HCT116 (cell line): ENCODE results near the gene ALDH3B1.

Source experiments
- CEBPB ChIP-seq: IDR thresholded peaks from 2 replicates; pipeline ENCODE4 v1.6.1; 2012; ENCODE audit warnings: low read depth
- EGR1 ChIP-seq: IDR thresholded peaks from 2 replicates; pipeline ENCODE4 v1.6.1; 2012; ENCODE audit warnings: low read depth
- EZH2 ChIP-seq: fragments of 200-600 bp; sonication (generic); IDR thresholded peaks from 2 replicates; pipeline ENCODE4 v1.6.1; 2017; ENCODE audit warnings: antibody characterized with exemption, mixed run types
- FOSL1 ChIP-seq: IDR thresholded peaks from 2 replicates; pipeline ENCODE4 v1.6.1; 2012; ENCODE audit warnings: low read depth
- POLR2AphosphoS5 ChIP-seq: IDR thresholded peaks from 2 replicates; pipeline ENCODE4 v1.6.1; 2011; ENCODE audit warnings: mild to moderate bottlenecking, low read depth, low read length, moderate library complexity
- RAD21 ChIP-seq: IDR thresholded peaks from 2 replicates; pipeline ENCODE4 v1.6.1; 2012; ENCODE audit warnings: low read depth, mild to moderate bottlenecking
- SP1 ChIP-seq: IDR thresholded peaks from 2 replicates; pipeline ENCODE4 v1.6.1; 2012; ENCODE audit warnings: low read depth
- TF ChIP-seq, protein P1 (sequence below): IDR thresholded peaks from 2 replicates; pipeline ENCODE4 v1.6.1; 2012; ENCODE audit warnings: low read depth
- TF ChIP-seq, protein P2 (sequence below): IDR thresholded peaks from 2 replicates; pipeline ENCODE4 v1.6.1; 2012
- TF ChIP-seq, protein P3 (sequence below), 3 experiments: fragments of 200-600 bp in 1 of 3; sonication (generic) in 1 of 3; IDR thresholded peaks in 2 of 3; conservative IDR thresholded peaks in 1 of 3; 2 replicates each; pipeline ENCODE4 v1.5.1; 2012 to 2017; ENCODE audit warnings: low read depth in 2 of 3, low read length in 2 of 3, antibody characterized with exemption in 1 of 3, borderline replicate concordance in 1 of 3, control low read depth in 1 of 3, mild to moderate bottlenecking in 1 of 3, mixed read lengths in 1 of 3, mixed run types in 1 of 3, moderate library complexity in 1 of 3; ENCODE audit not compliant: insufficient read depth in 1 of 3
- TF ChIP-seq, protein P4 (sequence below): IDR thresholded peaks from 2 replicates; pipeline ENCODE4 v1.6.1; 2011; ENCODE audit warnings: mild to moderate bottlenecking, low read length, moderate library complexity; ENCODE audit not compliant: insufficient replicate concordance; ENCODE audit errors: extremely low read depth

DNA sequence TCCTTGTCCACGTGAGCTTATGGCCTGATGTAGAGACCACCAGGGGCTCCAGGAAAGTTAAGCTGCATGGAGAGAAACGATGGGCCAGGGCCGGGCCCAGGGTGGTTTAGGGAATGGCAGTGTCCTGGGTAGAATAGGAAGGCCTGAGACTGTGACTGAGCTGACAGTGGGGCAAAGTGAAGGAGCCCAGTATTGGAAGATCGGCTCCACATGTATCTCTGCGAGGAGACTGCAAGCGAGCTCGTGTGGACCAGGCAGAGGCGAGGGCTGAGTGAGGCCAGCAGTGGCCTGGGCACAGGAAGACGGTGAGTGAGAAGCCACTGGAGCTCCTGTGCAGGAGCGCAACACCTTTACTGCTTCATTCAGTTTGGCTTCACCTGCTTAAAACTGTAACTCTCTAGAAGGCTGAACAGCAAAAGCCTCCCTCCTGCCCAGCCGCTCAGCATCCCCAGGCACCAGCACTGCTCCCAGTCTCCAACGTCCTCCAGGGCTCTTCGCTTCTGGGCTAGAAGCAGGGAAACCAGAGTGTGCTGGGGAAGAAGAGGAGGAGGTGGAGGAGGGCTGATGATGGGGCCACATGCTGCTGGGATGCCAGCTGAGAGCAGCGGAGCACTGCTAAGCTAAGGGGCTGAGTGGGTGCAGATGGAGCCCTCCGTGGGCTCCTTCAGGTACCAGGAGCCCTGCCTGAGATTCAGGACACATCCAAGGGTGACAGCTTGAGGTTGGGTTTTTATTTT lies 42.2 kb downstream of the ALDH3B1 start:
- no peak for TF ChIP-seq RAD21
- no peak for TF ChIP-seq EZH2
- TF ChIP-seq, protein P1, sequence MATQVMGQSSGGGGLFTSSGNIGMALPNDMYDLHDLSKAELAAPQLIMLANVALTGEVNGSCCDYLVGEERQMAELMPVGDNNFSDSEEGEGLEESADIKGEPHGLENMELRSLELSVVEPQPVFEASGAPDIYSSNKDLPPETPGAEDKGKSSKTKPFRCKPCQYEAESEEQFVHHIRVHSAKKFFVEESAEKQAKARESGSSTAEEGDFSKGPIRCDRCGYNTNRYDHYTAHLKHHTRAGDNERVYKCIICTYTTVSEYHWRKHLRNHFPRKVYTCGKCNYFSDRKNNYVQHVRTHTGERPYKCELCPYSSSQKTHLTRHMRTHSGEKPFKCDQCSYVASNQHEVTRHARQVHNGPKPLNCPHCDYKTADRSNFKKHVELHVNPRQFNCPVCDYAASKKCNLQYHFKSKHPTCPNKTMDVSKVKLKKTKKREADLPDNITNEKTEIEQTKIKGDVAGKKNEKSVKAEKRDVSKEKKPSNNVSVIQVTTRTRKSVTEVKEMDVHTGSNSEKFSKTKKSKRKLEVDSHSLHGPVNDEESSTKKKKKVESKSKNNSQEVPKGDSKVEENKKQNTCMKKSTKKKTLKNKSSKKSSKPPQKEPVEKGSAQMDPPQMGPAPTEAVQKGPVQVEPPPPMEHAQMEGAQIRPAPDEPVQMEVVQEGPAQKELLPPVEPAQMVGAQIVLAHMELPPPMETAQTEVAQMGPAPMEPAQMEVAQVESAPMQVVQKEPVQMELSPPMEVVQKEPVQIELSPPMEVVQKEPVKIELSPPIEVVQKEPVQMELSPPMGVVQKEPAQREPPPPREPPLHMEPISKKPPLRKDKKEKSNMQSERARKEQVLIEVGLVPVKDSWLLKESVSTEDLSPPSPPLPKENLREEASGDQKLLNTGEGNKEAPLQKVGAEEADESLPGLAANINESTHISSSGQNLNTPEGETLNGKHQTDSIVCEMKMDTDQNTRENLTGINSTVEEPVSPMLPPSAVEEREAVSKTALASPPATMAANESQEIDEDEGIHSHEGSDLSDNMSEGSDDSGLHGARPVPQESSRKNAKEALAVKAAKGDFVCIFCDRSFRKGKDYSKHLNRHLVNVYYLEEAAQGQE, result no peak
- TF ChIP-seq, protein P2, sequence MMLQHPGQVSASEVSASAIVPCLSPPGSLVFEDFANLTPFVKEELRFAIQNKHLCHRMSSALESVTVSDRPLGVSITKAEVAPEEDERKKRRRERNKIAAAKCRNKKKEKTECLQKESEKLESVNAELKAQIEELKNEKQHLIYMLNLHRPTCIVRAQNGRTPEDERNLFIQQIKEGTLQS, result no peak
- TF ChIP-seq POLR2AphosphoS5, result no peak
- TF ChIP-seq, protein P3, sequence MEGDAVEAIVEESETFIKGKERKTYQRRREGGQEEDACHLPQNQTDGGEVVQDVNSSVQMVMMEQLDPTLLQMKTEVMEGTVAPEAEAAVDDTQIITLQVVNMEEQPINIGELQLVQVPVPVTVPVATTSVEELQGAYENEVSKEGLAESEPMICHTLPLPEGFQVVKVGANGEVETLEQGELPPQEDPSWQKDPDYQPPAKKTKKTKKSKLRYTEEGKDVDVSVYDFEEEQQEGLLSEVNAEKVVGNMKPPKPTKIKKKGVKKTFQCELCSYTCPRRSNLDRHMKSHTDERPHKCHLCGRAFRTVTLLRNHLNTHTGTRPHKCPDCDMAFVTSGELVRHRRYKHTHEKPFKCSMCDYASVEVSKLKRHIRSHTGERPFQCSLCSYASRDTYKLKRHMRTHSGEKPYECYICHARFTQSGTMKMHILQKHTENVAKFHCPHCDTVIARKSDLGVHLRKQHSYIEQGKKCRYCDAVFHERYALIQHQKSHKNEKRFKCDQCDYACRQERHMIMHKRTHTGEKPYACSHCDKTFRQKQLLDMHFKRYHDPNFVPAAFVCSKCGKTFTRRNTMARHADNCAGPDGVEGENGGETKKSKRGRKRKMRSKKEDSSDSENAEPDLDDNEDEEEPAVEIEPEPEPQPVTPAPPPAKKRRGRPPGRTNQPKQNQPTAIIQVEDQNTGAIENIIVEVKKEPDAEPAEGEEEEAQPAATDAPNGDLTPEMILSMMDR (IDR thresholded peaks at IDR 0.05 in 2 of 3, conservative IDR thresholded peaks at IDR 0.05 in 1 of 3; ENCODE audit: borderline replicate concordance in 1 of 3, insufficient read depth in 1 of 3, low read depth in 2 of 3, low read length in 2 of 3), result no peak
- no peak for TF ChIP-seq SP1
- no peak for TF ChIP-seq EGR1
- TF ChIP-seq, protein P4, sequence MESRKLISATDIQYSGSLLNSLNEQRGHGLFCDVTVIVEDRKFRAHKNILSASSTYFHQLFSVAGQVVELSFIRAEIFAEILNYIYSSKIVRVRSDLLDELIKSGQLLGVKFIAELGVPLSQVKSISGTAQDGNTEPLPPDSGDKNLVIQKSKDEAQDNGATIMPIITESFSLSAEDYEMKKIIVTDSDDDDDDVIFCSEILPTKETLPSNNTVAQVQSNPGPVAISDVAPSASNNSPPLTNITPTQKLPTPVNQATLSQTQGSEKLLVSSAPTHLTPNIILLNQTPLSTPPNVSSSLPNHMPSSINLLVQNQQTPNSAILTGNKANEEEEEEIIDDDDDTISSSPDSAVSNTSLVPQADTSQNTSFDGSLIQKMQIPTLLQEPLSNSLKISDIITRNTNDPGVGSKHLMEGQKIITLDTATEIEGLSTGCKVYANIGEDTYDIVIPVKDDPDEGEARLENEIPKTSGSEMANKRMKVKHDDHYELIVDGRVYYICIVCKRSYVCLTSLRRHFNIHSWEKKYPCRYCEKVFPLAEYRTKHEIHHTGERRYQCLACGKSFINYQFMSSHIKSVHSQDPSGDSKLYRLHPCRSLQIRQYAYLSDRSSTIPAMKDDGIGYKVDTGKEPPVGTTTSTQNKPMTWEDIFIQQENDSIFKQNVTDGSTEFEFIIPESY, result no peak
- TF ChIP-seq CEBPB, result no peak
- no peak for TF ChIP-seq FOSL1
